ENCODE data around the gene CERS1. TPM values are rescaled to one million over a fixed set of nuclear protein-coding genes. Genes with fewer than 3 reads are reported as not detected.
A peak's percentile ranks its signal among the peaks of the same experiment; 100 is the strongest.

The CERS1 gene
- total and polyA plus RNA-seq, 10 of the 15 experiments (the other 5 are each of a cell fraction or from before 2014, with no cell fraction given) = 0.19 TPM; not detected in 9

DNA sequence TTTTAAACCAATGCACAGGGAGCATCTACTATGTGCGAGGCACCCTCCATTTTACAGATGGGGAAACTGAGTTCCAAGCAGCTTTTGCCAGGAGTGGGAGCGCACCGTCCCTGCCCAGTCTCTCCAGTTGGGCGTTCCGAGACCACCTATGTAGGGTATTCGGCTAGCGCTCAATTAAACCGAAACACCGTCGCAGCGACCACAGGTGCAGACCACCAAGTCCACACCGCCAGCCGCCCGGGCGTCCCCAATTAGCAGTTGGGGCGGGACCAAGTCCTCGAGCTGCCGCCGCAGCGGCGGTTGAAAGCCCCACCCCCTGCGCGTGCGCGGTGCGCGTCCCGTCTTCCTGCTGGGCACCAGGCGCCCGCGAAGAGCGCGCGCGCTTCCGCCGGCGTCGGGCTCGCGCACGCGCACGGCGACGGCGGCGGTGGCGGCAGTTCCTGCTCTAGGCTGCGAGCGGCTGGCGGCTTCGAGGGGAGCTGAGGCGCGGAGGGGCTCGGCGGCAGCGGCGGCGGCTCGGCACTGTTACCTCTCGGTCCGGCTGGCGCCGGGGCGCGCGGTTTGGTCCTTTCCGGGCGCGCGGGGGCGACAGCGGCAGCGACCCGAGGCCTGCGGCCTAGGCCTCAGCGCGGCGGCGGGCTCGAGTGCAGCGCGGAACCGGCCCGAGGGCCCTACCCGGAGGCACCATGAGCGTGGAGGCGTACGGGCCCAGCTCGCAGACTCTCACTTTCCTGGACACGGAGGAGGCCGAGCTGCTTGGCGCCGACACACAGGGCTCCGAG is 64.2 kb downstream of the CERS1 start, which contains the start of gene UPF1 (continued):
- 0 out of 2 replicates have a peak, but pooled peaks have one; percentile 14 for TF ChIP-seq MYB (IDR thresholded peaks at IDR 0.05; ENCODE audit: borderline replicate concordance, low read depth, low read length)
- TF ChIP-seq MTA2 (IDR thresholded peaks at IDR 0.05; ENCODE audit: low read depth) = peak; percentile 68
- TF ChIP-seq TAF1 (IDR thresholded peaks at IDR 0.05; ENCODE audit: borderline replicate concordance, low read depth, low read length) = peak; percentile 92
- TF ChIP-seq SREBF2 (IDR thresholded peaks at IDR 0.05; ENCODE audit: low read length) = no peak
- 0 out of 2 replicates have a peak, but pooled peaks have one; percentile 15 for TF ChIP-seq CHD2 (IDR thresholded peaks at IDR 0.05; ENCODE audit: borderline replicate concordance, low read depth, low read length)
- peak; percentile 90 for TF ChIP-seq BACH1 (IDR thresholded peaks at IDR 0.05; ENCODE audit: borderline replicate concordance)
- no peak for TF ChIP-seq EED (IDR thresholded peaks at IDR 0.05; ENCODE audit: low read depth)
- 0 out of 2 replicates have a peak, but pooled peaks have one; percentile 4 for TF ChIP-seq RUNX3 (IDR thresholded peaks at IDR 0.05; ENCODE audit: low read length)
- TF ChIP-seq PML (IDR thresholded peaks at IDR 0.05; ENCODE audit: low read length) = no peak
- peak; percentile 36; the same call in 1 of the 2 replicates for TF ChIP-seq HCFC1 (IDR thresholded peaks at IDR 0.05; ENCODE audit: low read length)
- TF ChIP-seq, protein P1, sequence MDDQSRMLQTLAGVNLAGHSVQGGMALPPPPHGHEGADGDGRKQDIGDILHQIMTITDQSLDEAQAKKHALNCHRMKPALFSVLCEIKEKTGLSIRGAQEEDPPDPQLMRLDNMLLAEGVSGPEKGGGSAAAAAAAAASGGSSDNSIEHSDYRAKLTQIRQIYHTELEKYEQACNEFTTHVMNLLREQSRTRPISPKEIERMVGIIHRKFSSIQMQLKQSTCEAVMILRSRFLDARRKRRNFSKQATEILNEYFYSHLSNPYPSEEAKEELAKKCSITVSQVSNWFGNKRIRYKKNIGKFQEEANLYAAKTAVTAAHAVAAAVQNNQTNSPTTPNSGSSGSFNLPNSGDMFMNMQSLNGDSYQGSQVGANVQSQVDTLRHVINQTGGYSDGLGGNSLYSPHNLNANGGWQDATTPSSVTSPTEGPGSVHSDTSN (IDR thresholded peaks at IDR 0.05; ENCODE audit: insufficient replicate concordance, low read depth, low read length) = no peak
- TF ChIP-seq ZSCAN29 (IDR thresholded peaks at IDR 0.05) = peak; percentile 59; the same call in 1 of the 2 replicates
- peak; percentile 39; the same call in 1 of the 2 replicates for TF ChIP-seq BCL11A (IDR thresholded peaks at IDR 0.05; ENCODE audit: low read depth, low read length)
- TF ChIP-seq, protein P2, sequence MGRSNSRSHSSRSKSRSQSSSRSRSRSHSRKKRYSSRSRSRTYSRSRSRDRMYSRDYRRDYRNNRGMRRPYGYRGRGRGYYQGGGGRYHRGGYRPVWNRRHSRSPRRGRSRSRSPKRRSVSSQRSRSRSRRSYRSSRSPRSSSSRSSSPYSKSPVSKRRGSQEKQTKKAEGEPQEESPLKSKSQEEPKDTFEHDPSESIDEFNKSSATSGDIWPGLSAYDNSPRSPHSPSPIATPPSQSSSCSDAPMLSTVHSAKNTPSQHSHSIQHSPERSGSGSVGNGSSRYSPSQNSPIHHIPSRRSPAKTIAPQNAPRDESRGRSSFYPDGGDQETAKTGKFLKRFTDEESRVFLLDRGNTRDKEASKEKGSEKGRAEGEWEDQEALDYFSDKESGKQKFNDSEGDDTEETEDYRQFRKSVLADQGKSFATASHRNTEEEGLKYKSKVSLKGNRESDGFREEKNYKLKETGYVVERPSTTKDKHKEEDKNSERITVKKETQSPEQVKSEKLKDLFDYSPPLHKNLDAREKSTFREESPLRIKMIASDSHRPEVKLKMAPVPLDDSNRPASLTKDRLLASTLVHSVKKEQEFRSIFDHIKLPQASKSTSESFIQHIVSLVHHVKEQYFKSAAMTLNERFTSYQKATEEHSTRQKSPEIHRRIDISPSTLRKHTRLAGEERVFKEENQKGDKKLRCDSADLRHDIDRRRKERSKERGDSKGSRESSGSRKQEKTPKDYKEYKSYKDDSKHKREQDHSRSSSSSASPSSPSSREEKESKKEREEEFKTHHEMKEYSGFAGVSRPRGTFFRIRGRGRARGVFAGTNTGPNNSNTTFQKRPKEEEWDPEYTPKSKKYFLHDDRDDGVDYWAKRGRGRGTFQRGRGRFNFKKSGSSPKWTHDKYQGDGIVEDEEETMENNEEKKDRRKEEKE (IDR thresholded peaks at IDR 0.05) = 0 out of 2 replicates have a peak, but pooled peaks have one; percentile 12
- peak; percentile 99 for TF ChIP-seq GATAD2B (conservative IDR thresholded peaks at IDR 0.05; ENCODE audit: low read depth)
- TF ChIP-seq SIN3A (IDR thresholded peaks at IDR 0.05; ENCODE audit: low read depth, low read length) = peak; percentile 84
- peak; percentile 8 to 72; a peak in 3 of 4 replicates for TF ChIP-seq BHLHE40 (IDR thresholded peaks at IDR 0.05; ENCODE audit: borderline replicate concordance in 1 of 2, low read depth in 2 of 2, low read length in 1 of 2)
- peak; percentile 32 for TF ChIP-seq SP1 (IDR thresholded peaks at IDR 0.05; ENCODE audit: low read depth, low read length)
- TF ChIP-seq, protein P3, sequence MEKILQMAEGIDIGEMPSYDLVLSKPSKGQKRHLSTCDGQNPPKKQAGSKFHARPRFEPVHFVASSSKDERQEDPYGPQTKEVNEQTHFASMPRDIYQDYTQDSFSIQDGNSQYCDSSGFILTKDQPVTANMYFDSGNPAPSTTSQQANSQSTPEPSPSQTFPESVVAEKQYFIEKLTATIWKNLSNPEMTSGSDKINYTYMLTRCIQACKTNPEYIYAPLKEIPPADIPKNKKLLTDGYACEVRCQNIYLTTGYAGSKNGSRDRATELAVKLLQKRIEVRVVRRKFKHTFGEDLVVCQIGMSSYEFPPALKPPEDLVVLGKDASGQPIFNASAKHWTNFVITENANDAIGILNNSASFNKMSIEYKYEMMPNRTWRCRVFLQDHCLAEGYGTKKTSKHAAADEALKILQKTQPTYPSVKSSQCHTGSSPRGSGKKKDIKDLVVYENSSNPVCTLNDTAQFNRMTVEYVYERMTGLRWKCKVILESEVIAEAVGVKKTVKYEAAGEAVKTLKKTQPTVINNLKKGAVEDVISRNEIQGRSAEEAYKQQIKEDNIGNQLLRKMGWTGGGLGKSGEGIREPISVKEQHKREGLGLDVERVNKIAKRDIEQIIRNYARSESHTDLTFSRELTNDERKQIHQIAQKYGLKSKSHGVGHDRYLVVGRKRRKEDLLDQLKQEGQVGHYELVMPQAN (conservative IDR thresholded peaks at IDR 0.05) = peak; percentile 93
- TF ChIP-seq, protein P4, sequence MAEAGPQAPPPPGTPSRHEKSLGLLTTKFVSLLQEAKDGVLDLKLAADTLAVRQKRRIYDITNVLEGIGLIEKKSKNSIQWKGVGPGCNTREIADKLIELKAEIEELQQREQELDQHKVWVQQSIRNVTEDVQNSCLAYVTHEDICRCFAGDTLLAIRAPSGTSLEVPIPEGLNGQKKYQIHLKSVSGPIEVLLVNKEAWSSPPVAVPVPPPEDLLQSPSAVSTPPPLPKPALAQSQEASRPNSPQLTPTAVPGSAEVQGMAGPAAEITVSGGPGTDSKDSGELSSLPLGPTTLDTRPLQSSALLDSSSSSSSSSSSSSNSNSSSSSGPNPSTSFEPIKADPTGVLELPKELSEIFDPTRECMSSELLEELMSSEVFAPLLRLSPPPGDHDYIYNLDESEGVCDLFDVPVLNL (IDR thresholded peaks at IDR 0.05; ENCODE audit: low read depth, low read length) = no peak
- peak; percentile 13 for TF ChIP-seq MEF2B (IDR thresholded peaks at IDR 0.05; ENCODE audit: partially characterized antibody, poor library complexity, severe bottlenecking)
- TF ChIP-seq SIX5 (IDR thresholded peaks at IDR 0.05; ENCODE audit: low read depth, low read length, severe bottlenecking) = peak; percentile 6
